Thoracic aorta (tissue), 2 donors: ENCODE measurements around the gene CREB1. TPM values are rescaled to one million over a fixed set of nuclear protein-coding genes. Genes with fewer than 3 reads are reported as not detected.

Experiments
- ATAC-seq: fragments of 150-250 bp; one replicate; pipeline ENCODE4 v1.8.0; 2017; ENCODE audit warnings: low read depth; ENCODE audit not compliant: insufficient number of reproducible peaks, low FRiP score
- DNase-seq: peaks from one replicate; pipeline ENCODE4 v3.0.0-alpha.2; 2020; ENCODE audit warnings: low spot score
- H3K27ac ChIP-seq, 2 donors: fragments of 200-600 bp; sonication (generic); 1 replicate in 1 of 2; 2 replicates in 1 of 2; pipeline ENCODE4 v1.5.1; 2016; ENCODE audit warnings: mild to moderate bottlenecking in 2 of 2, moderate library complexity in 2 of 2
- H3K27me3 ChIP-seq: fragments of 200-600 bp; sonication (generic); replicated peaks from 2 replicates; pipeline ENCODE4 v1.6.0; 2016; ENCODE audit warnings: mild to moderate bottlenecking; ENCODE audit not compliant: insufficient read depth
- H3K36me3 ChIP-seq: fragments of 200-600 bp; sonication (generic); one replicate; pipeline ENCODE4 v1.5.1; 2016
- H3K4me1 ChIP-seq, 2 donors: fragments of 200-600 bp; sonication (generic); 1 replicate in 1 of 2; 2 replicates in 1 of 2; pipeline versions ENCODE4 v1.5.1 to v1.6.0; 2016; ENCODE audit warnings: low read depth in 2 of 2, mild to moderate bottlenecking in 1 of 2; ENCODE audit not compliant: control insufficient read depth in 1 of 2
- H3K4me3 ChIP-seq: fragments of 200-600 bp; sonication (generic); 2 replicates; pipeline ENCODE4 v1.5.1; 2016; ENCODE audit warnings: mild to moderate bottlenecking
- H3K9me3 ChIP-seq: fragments of 200-600 bp; sonication (generic); 2 replicates; pipeline ENCODE4 v1.5.1; 2016
- total RNA-seq, 2 donors: library from RNA; depleted of rRNA; stranded (reverse); fragments of >200 nt; gene quantifications; one replicate each; pipeline versions ENCODE4 v1.1.0 to v1.2.3, GENCODE V29; 2016
- TF ChIP-seq, protein P1 (sequence below): fragments of 200-600 bp; sonication (generic); IDR thresholded peaks from one replicate; pipeline ENCODE4 v1.5.1; 2019; ENCODE audit warnings: antibody characterized with exemption

The CREB1 gene
- total RNA-seq, 2 donors from 2014 or later: 37.1 to 49.0 TPM

DNA sequence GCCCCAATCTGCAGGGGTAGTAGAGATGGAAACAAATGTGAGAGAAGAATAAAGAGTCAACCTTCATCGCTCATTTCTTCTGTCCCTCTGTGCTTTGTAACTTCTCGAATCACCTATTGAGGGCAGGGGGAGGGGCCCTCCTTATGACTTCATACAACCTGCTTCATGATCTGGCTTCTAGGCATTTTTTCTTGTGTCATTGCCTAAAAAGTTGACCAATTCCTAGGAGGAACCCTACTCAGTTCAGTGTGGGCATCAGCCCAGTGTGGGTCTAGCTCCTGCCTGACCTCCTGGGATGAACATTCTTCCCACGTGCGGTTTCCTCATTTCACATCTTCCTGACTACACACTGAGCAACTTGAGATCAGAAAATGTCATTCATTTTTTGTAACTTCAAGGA lies 46.3 kb upstream of the CREB1 start:
- ATAC-seq (no peak), DNase-seq (no peak)
- H3K9me3 ChIP-seq: no peaks in the 10 kb centered on the region
- no peaks in the 10 kb centered on the region for H3K36me3 ChIP-seq
- no peak overlapping the region for H3K4me3 ChIP-seq
- TF ChIP-seq, protein P1, sequence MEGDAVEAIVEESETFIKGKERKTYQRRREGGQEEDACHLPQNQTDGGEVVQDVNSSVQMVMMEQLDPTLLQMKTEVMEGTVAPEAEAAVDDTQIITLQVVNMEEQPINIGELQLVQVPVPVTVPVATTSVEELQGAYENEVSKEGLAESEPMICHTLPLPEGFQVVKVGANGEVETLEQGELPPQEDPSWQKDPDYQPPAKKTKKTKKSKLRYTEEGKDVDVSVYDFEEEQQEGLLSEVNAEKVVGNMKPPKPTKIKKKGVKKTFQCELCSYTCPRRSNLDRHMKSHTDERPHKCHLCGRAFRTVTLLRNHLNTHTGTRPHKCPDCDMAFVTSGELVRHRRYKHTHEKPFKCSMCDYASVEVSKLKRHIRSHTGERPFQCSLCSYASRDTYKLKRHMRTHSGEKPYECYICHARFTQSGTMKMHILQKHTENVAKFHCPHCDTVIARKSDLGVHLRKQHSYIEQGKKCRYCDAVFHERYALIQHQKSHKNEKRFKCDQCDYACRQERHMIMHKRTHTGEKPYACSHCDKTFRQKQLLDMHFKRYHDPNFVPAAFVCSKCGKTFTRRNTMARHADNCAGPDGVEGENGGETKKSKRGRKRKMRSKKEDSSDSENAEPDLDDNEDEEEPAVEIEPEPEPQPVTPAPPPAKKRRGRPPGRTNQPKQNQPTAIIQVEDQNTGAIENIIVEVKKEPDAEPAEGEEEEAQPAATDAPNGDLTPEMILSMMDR: no peak
- H3K27me3 ChIP-seq: no peaks in the 10 kb centered on the region
- H3K27ac ChIP-seq: peak overlapping the region in 1 of 2 donors; percentile 37
- H3K4me1 ChIP-seq: peaks cover 12 to 38% of the 10 kb centered on the region in 2 donors

DNA sequence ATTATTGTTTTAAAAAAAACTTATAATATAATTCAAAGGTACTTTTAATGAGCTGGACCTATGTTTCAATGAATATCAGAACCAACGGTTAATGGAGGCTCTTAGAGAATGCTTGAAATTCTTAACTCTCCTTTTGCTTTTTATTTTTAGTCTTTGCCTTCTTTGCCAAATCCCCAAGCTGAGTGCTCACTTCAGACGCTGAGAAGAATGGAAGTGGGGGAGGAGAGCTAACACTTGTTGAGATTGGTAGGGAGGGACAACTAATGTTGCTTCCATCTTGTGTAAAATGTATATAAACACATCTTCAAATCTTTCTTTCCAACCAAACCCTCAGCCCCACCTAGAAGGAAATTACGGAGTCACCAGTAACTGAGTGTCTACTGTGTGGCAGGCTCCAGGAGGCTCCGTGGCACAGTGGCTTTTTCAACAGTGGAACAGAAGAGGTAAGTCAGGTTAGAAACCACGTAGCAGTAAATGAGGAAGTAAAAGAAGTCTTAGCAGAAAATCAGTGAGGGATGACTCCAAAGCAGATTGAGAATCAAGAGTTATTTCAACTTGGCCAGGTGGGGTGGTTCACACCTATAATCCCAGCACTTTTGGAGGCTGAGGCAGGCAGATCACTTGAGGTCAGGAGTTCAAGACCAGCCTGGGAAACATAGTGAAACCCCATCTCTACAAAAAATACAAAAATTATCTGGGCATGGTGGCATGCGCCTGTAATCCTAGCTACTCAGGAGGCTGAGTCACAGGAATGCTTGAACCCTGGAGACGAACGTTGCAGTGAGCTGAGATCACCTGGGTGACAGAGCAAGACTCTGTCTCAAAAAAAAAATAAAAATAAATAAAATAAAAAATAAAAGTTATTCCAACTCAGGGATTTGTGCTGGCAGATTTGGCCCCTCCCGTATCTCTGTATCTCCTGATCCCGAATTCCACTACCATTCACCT lies 45.0 kb upstream of the CREB1 start:
- Histone ChIP-seq H3K9me3 (no peaks in the 10 kb centered on the region), H3K27ac (peak overlapping the region in 1 of 2 donors; percentile 46), H3K27me3 (no peaks in the 10 kb centered on the region), H3K36me3 (no peaks in the 10 kb centered on the region), H3K4me1 (peaks cover 12 to 38% of the 10 kb centered on the region in 2 donors), H3K4me3 (peak overlapping the region; percentile 45)
- ATAC-seq: no peak
- no peak for DNase-seq
- TF ChIP-seq, protein P1: no peak

DNA sequence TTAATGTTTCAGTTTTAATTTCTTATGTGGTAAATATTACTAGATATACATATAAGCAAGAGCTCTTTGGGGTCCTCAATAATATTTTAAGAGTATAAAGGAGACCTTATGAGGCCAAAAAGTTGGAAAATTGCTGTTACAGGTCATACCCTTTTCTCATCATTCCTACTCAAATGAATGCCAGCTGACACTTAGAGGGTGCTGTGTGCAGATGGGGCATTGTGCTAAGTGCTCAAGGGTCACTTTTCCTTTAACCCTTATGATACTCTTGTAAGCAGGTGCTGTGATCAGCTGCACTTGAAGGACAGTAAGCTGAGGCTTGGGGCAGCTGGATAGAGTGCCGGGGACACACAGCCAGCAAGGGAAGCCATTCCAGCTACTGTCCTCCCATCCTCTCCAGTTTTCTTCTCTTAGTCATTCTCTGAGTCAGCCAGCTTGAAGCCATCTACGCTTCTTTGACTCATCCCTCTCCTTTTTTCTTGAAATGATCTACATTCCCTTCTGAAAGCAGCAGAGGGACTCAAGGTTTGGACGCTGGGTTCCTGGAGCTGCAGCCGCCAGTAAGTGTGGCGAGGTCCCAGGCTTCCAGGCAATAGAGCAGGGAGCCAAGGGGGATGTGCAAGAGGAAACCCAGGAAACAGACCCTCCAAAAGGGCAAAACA lies 42.0 kb upstream of the CREB1 start:
- TF ChIP-seq, protein P1: no peak
- H3K27me3 ChIP-seq: no peaks in the 10 kb centered on the region
- no peak overlapping the region for H3K4me3 ChIP-seq
- H3K9me3 ChIP-seq: no peaks in the 10 kb centered on the region
- no peak for DNase-seq
- no peak overlapping the region for H3K27ac ChIP-seq
- H3K36me3 ChIP-seq: no peaks in the 10 kb centered on the region
- peaks cover 8 to 20% of the 10 kb centered on the region in 2 donors for H3K4me1 ChIP-seq
- ATAC-seq: no peak

GRCh38 chr2:207489251-207489650 lies 40.5 kb upstream of the CREB1 start:
- no peaks in the 10 kb centered on the region for H3K9me3 ChIP-seq

More at GRCh38 chr2:207489251-207489650, 40.5 kb upstream of the CREB1 start:
- TF ChIP-seq, protein P1: no peak
- DNase-seq: no peak
- Histone ChIP-seq H3K36me3 (no peaks in the 10 kb centered on the region), H3K4me1 (peaks cover 5 to 6% of the 10 kb centered on the region in 2 donors), H3K27me3 (no peaks in the 10 kb centered on the region), H3K27ac (no peak overlapping the region), H3K4me3 (no peak overlapping the region)
- no peak for ATAC-seq
